Calu3 (cell line): ENCODE measurements around the gene XIAP. TPM values are rescaled to one million over a fixed set of nuclear protein-coding genes. Genes with fewer than 3 reads are reported as not detected.
"Not testable (repeated sequence)": the region's sequence is repeated elsewhere in the genome, so short reads cannot be mapped to it uniquely, and the experiment has no call there.

Experiments used
- BruUV-seq: library from RNA; stranded (reverse); fragments of 400-500 nt; replicated peaks from 2 replicates; lab custom pipeline; 2021; lab: Mats Ljungman, UMichigan
- CTCF ChIA-PET: fragments of 300-600 bp; sonication (Branson Sonifier 250); formaldehyde crosslinking; loops from one replicate; lab custom pipeline; 2022; ENCODE audit warnings: antibody characterized with exemption; lab: Charles Lee
- DNase-seq: peaks from one replicate; pipeline ENCODE4 v3.0.0; 2022
- H3K27ac Mint-ChIP-seq: one replicate; pipeline ENCODE4 v1.8.0; 2022; ENCODE audit warnings: mixed read lengths; ENCODE audit not compliant: unreplicated experiment
- H3K27me3 Mint-ChIP-seq: one replicate; pipeline ENCODE4 v1.8.0; 2022; ENCODE audit warnings: mixed read lengths; ENCODE audit not compliant: unreplicated experiment
- H3K36me3 Mint-ChIP-seq: one replicate; pipeline ENCODE4 v1.8.0; 2022; ENCODE audit warnings: mild to moderate bottlenecking, moderate library complexity, mixed read lengths; ENCODE audit not compliant: insufficient read depth, unreplicated experiment
- H3K4me1 Mint-ChIP-seq: one replicate; pipeline ENCODE4 v1.8.0; 2022; ENCODE audit warnings: mild to moderate bottlenecking, low read depth, mixed read lengths; ENCODE audit not compliant: unreplicated experiment
- H3K4me3 Mint-ChIP-seq: one replicate; pipeline ENCODE4 v1.8.0; 2022; ENCODE audit warnings: mild to moderate bottlenecking, low read depth, moderate library complexity, mixed read lengths; ENCODE audit not compliant: unreplicated experiment
- H3K9me3 Mint-ChIP-seq: one replicate; pipeline ENCODE4 v1.8.0; 2022; ENCODE audit warnings: low read depth, mixed read lengths; ENCODE audit not compliant: unreplicated experiment
- intact Hi-C: fragments of 100-400 bp; cut with micrococcal nuclease; formaldehyde crosslinking; loops from one replicate; pipeline ENCODE4 v1.10.0; 2022; ENCODE audit not compliant: unreplicated experiment
- total RNA-seq: library from RNA; stranded (reverse); gene quantifications from 2 replicates; pipeline ENCODE4 v1.2.3, GENCODE V29; 2022
- TF ChIP-seq, protein P1 (sequence below): fragments of 200-600 bp; IDR thresholded peaks from one replicate; pipeline ENCODE4 v1.8.0; 2022; ENCODE audit warnings: antibody characterized with exemption; ENCODE audit not compliant: unreplicated experiment

XIAP gene
- total RNA-seq, 1 experiment from 2014 or later, result 62.8 TPM

DNA sequence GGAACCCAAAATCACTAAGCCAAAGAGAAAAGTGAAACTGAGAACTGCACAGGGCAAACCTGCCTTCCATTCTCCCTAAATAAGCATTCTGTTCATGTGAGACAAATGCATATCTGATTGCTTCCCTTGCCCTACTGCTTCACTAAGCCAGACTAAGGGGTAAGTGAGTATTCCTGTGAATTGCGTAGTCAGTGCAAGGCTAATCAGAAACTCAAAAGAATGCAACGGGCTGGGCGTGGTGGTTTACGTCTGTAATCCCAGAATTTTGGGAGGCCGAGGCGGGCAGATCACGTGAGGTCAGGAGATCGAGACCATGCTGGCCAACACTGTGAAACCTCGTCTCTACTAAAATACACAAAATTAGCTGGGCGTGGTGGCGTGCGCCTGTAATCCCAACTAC, 10.8 kb upstream of the XIAP start:
- H3K4me3 Mint-ChIP-seq, result no peak overlapping the region
- no peak for DNase-seq
- CTCF ChIA-PET, result no interaction called here
- BruUV-seq, result no TSS peak
- no peak overlapping the region for H3K27ac Mint-ChIP-seq
- peaks cover 10% of the 10 kb centered on the region for H3K36me3 Mint-ChIP-seq
- peaks cover 18% of the 10 kb centered on the region for H3K4me1 Mint-ChIP-seq
- H3K9me3 Mint-ChIP-seq, result no peaks in the 10 kb centered on the region
- no peaks in the 10 kb centered on the region for H3K27me3 Mint-ChIP-seq
- intact Hi-C loops, result no loop called here
- TF ChIP-seq, protein P1, sequence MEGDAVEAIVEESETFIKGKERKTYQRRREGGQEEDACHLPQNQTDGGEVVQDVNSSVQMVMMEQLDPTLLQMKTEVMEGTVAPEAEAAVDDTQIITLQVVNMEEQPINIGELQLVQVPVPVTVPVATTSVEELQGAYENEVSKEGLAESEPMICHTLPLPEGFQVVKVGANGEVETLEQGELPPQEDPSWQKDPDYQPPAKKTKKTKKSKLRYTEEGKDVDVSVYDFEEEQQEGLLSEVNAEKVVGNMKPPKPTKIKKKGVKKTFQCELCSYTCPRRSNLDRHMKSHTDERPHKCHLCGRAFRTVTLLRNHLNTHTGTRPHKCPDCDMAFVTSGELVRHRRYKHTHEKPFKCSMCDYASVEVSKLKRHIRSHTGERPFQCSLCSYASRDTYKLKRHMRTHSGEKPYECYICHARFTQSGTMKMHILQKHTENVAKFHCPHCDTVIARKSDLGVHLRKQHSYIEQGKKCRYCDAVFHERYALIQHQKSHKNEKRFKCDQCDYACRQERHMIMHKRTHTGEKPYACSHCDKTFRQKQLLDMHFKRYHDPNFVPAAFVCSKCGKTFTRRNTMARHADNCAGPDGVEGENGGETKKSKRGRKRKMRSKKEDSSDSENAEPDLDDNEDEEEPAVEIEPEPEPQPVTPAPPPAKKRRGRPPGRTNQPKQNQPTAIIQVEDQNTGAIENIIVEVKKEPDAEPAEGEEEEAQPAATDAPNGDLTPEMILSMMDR, result no peak

DNA sequence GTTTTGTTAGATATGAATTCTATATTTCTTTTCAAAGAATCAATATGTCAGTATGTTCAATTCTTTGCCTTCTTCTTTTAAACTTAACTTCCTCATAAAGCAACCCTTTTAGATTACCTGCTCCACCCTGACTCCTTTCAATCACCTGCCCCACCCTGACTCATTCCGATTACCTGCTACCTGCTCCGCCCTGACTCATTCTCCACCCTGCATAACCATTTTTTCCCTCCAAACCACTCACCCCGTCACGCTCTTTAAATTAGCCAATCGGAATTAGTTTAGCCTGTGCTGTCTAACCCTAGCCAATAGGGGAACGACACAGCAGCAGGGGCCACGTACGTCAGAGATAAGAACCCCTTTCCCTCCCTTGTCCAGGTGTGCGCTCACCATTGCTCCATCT, 9.9 kb upstream of the XIAP start:
- intact Hi-C loops, H3K9me3 Mint-ChIP-seq, BruUV-seq, CTCF ChIA-PET, H3K27me3 Mint-ChIP-seq: not testable (repeated sequence)
- H3K36me3 Mint-ChIP-seq, result peaks cover 10% of the 10 kb centered on the region
- DNase-seq, result peak; percentile 49
- peaks cover 18% of the 10 kb centered on the region for H3K4me1 Mint-ChIP-seq
- peak overlapping the region; percentile 14 for H3K4me3 Mint-ChIP-seq
- peak overlapping the region; percentile 71 for H3K27ac Mint-ChIP-seq

DNA sequence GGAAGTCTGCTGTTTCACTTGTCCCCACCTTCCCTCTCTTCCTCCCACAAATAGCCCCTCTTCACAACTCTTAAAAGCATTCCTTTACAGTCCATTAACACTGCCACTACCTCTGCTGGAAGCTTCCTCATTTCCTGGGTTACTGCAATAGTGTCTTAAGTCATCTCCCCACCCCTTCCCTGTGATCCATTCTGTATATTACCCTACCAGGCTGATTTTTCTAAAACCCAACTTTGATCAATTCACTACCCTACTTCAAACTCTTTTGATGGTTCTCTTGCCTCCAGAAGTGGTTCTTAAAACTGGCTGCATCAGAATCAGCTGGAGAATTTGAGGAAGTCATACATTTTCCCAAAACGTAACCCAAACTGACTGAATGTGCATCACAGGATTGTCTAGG, 8.8 kb upstream of the XIAP start:
- BruUV-seq, result no TSS peak
- Mint-ChIP-seq H3K4me1 (peaks cover 18% of the 10 kb centered on the region), H3K36me3 (peaks cover 10% of the 10 kb centered on the region), H3K4me3 (no peak overlapping the region), H3K27ac (no peak overlapping the region), H3K9me3 (no peaks in the 10 kb centered on the region), H3K27me3 (no peaks in the 10 kb centered on the region)
- intact Hi-C loops, result no loop called here
- DNase-seq, result no peak
- CTCF ChIA-PET, result no interaction called here
- TF ChIP-seq, protein P1, result no peak

DNA sequence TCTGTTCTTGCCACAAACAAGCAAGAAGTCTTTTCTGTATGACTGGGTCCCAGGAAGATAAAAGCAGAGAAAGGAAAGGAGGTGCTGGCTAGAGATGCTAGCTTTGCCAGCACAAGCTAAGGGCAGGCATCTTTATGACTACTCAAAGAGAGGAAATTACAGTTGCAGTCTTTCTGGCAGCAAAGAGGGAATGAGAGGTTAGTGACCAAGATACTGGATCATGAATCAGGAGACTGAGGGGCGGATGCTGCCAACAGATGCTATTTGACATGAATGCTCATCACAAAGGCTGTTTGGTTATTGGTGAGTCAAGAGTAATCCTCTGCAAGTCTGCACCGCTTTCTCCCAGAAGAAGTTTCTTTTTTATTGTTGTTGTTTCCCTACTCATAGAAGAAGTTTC, 5.5 kb upstream of the XIAP start:
- Mint-ChIP-seq H3K27ac (no peak overlapping the region), H3K4me3 (no peak overlapping the region), H3K9me3 (no peaks in the 10 kb centered on the region), H3K4me1 (peaks cover 32% of the 10 kb centered on the region), H3K27me3 (no peaks in the 10 kb centered on the region), H3K36me3 (peaks cover 20% of the 10 kb centered on the region)
- TF ChIP-seq, protein P1, result no peak
- CTCF ChIA-PET, result no interaction called here
- no peak for DNase-seq
- intact Hi-C loops, result no loop called here
- no TSS peak for BruUV-seq

DNA sequence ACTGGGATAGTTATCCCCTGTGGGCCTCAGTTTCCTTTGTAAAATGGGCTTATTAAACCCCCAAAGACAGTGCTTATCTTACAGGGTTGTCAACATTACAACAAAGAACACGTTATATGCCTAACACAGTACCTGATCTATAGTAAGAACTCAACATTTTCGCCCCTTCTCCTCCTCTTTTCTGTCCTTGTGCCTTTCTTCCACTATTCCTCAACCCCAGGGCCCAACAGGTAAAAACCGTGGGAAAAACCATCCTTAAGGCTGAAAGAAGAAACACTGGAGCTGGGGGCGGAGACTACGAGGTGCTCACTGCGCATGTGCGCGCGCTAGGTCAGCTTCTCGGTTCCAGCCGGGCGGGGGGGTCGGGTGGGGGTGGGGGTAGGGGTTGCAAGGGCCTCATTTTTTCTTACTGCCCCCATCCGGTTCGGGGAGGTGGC, 426 bp upstream of the XIAP start:
- intact Hi-C loops, result no loop called here
- H3K27me3 Mint-ChIP-seq, result no peaks in the 10 kb centered on the region
- BruUV-seq, result no TSS peak
- H3K4me1 Mint-ChIP-seq, result peaks cover 18% of the 10 kb centered on the region
- CTCF ChIA-PET, result interaction anchor here (0.7 to 0.8 kb wide), 3 partner anchors 117 to 418 kb away, joined by 5 to 10 read pairs (median 8); no protein-coding TSS in a partner anchor
- peak overlapping the region; percentile 76 for H3K27ac Mint-ChIP-seq
- H3K9me3 Mint-ChIP-seq, result no peaks in the 10 kb centered on the region
- DNase-seq, result no peak
- peaks cover 35% of the 10 kb centered on the region for H3K36me3 Mint-ChIP-seq
- TF ChIP-seq, protein P1, result no peak
- H3K4me3 Mint-ChIP-seq, result peak overlapping the region; percentile 73
